Measurements from ENCODE around the gene SLC43A2. TPM values are rescaled to one million over a fixed set of nuclear protein-coding genes. Genes with fewer than 3 reads are reported as not detected.

The SLC43A2 gene
- total RNA-seq, 1 experiment from 2014 or later: 0.06 TPM

GRCh38 chr17:1617620-1618174 is 10.9 kb downstream of the SLC43A2 start:
- H3K9me3 ChIP-seq (ENCODE audit: low read depth, low read length, poor library complexity, severe bottlenecking): no peaks in the 10 kb centered on the region
- peak; percentile 58 for DNase-seq (ENCODE audit: low spot score)
- POLR2A ChIA-PET (ENCODE audit: low non-redundant PET): no interaction called here
- no peaks in the 10 kb centered on the region for H3K36me3 ChIP-seq (ENCODE audit: insufficient read depth, low read length, poor library complexity, severe bottlenecking)
- CTCF ChIA-PET: no interaction called here
- peaks cover 6% of the 10 kb centered on the region for H3K4me1 ChIP-seq (ENCODE audit: insufficient read depth, low read length, poor library complexity, severe bottlenecking)
- H3K27ac ChIP-seq (ENCODE audit: low read depth, low read length, poor library complexity, severe bottlenecking): no peak overlapping the region
- H3K4me3 ChIP-seq (ENCODE audit: low read depth, low read length, poor library complexity, severe bottlenecking): no peak overlapping the region
- intact Hi-C loops (cut with micrococcal nuclease; ENCODE audit: unreplicated experiment): no loop called here
- no TSS peak for BruUV-seq (replicated peaks)
- no peaks in the 10 kb centered on the region for H3K27me3 ChIP-seq (replicated peaks; ENCODE audit: insufficient read depth, low read depth, low read length, poor library complexity)
- TF ChIP-seq, protein P1, sequence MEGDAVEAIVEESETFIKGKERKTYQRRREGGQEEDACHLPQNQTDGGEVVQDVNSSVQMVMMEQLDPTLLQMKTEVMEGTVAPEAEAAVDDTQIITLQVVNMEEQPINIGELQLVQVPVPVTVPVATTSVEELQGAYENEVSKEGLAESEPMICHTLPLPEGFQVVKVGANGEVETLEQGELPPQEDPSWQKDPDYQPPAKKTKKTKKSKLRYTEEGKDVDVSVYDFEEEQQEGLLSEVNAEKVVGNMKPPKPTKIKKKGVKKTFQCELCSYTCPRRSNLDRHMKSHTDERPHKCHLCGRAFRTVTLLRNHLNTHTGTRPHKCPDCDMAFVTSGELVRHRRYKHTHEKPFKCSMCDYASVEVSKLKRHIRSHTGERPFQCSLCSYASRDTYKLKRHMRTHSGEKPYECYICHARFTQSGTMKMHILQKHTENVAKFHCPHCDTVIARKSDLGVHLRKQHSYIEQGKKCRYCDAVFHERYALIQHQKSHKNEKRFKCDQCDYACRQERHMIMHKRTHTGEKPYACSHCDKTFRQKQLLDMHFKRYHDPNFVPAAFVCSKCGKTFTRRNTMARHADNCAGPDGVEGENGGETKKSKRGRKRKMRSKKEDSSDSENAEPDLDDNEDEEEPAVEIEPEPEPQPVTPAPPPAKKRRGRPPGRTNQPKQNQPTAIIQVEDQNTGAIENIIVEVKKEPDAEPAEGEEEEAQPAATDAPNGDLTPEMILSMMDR (conservative IDR thresholded peaks at IDR 0.05; ENCODE audit: low read depth, low read length): no peak
- no peak for TF ChIP-seq EZH2 (IDR thresholded peaks at IDR 0.05; ENCODE audit: borderline replicate concordance, low read depth, low read length, poor library complexity, severe bottlenecking)

GRCh38 chr17:1616101-1616500 is 12.5 kb downstream of the SLC43A2 start:
- POLR2A ChIA-PET (ENCODE audit: low non-redundant PET): no interaction called here
- H3K9me3 ChIP-seq (ENCODE audit: low read depth, low read length, poor library complexity, severe bottlenecking): no peaks in the 10 kb centered on the region
- TF ChIP-seq EZH2 (IDR thresholded peaks at IDR 0.05; ENCODE audit: borderline replicate concordance, low read depth, low read length, poor library complexity, severe bottlenecking): no peak
- TF ChIP-seq, protein P1 (conservative IDR thresholded peaks at IDR 0.05; ENCODE audit: low read depth, low read length): no peak
- H3K27ac ChIP-seq (ENCODE audit: low read depth, low read length, poor library complexity, severe bottlenecking): no peak overlapping the region
- intact Hi-C loops (cut with micrococcal nuclease; ENCODE audit: unreplicated experiment): no loop called here
- H3K36me3 ChIP-seq (ENCODE audit: insufficient read depth, low read length, poor library complexity, severe bottlenecking): no peaks in the 10 kb centered on the region
- CTCF ChIA-PET: no interaction called here
- BruUV-seq (replicated peaks): no TSS peak
- H3K4me1 ChIP-seq (ENCODE audit: insufficient read depth, low read length, poor library complexity, severe bottlenecking): peaks cover 6% of the 10 kb centered on the region
- no peaks in the 10 kb centered on the region for H3K27me3 ChIP-seq (replicated peaks; ENCODE audit: insufficient read depth, low read depth, low read length, poor library complexity)
- no peak overlapping the region for H3K4me3 ChIP-seq (ENCODE audit: low read depth, low read length, poor library complexity, severe bottlenecking)
- DNase-seq (ENCODE audit: low spot score): no peak

GRCh38 chr17:1612400-1612799 is 16.2 kb downstream of the SLC43A2 start:
- ChIA-PET POLR2A (ENCODE audit: low non-redundant PET) (no interaction called here), CTCF (no interaction called here)
- TF ChIP-seq, protein P1 (conservative IDR thresholded peaks at IDR 0.05; ENCODE audit: low read depth, low read length): no peak
- TF ChIP-seq EZH2 (IDR thresholded peaks at IDR 0.05; ENCODE audit: borderline replicate concordance, low read depth, low read length, poor library complexity, severe bottlenecking): no peak
- no peaks in the 10 kb centered on the region for H3K9me3 ChIP-seq (ENCODE audit: low read depth, low read length, poor library complexity, severe bottlenecking)
- BruUV-seq (replicated peaks): no TSS peak
- intact Hi-C loops (cut with micrococcal nuclease; ENCODE audit: unreplicated experiment): no loop called here
- H3K27me3 ChIP-seq (replicated peaks; ENCODE audit: insufficient read depth, low read depth, low read length, poor library complexity): no peaks in the 10 kb centered on the region
- no peak overlapping the region for H3K27ac ChIP-seq (ENCODE audit: low read depth, low read length, poor library complexity, severe bottlenecking)
- no peak overlapping the region for H3K4me3 ChIP-seq (ENCODE audit: low read depth, low read length, poor library complexity, severe bottlenecking)
- H3K36me3 ChIP-seq (ENCODE audit: insufficient read depth, low read length, poor library complexity, severe bottlenecking): no peaks in the 10 kb centered on the region
- no peaks in the 10 kb centered on the region for H3K4me1 ChIP-seq (ENCODE audit: insufficient read depth, low read length, poor library complexity, severe bottlenecking)
- DNase-seq (ENCODE audit: low spot score): no peak

All from A673 (cell line).